CD14-positive monocyte (primary cell): ENCODE measurements around the gene CDH8. TPM values are rescaled to one million over a fixed set of nuclear protein-coding genes. Genes with fewer than 3 reads are reported as not detected.

ENCODE experiments used
- DNase-seq, 3 donors: peaks; one replicate each; pipeline ENCODE4 v3.0.0-alpha.2; 2011 to 2022
- H2AFZ ChIP-seq: 2 replicates; pipeline ENCODE4 v1.6.0; 2012; ENCODE audit warnings: mild to moderate bottlenecking, low read depth, low read length, inconsistent platforms; ENCODE audit not compliant: insufficient read depth, poor library complexity, severe bottlenecking
- H3K27ac ChIP-seq, 2 donors: 1 replicate in 1 of 2; 2 replicates in 1 of 2; pipeline ENCODE4 v1.5.1; 2012 to 2013; ENCODE audit warnings: low read length in 2 of 2, control low read depth in 1 of 2, inconsistent platforms in 1 of 2, low read depth in 1 of 2, mild to moderate bottlenecking in 1 of 2
- H3K27me3 ChIP-seq, 2 donors: one replicate each; pipeline versions ENCODE4 v1.6.0 to v1.6.1; 2011 to 2013; ENCODE audit warnings: low read length in 2 of 2; ENCODE audit not compliant: control insufficient read depth in 2 of 2, insufficient read depth in 2 of 2
- H3K36me3 ChIP-seq, 2 donors: replicated peaks in 1 of 2; 1 replicate in 1 of 2; 2 replicates in 1 of 2; pipeline versions ENCODE4 v1.5.1 to v1.6.1; 2012 to 2013; ENCODE audit warnings: low read length in 2 of 2, control low read depth in 1 of 2, inconsistent platforms in 1 of 2, mild to moderate bottlenecking in 1 of 2; ENCODE audit not compliant: insufficient read depth in 2 of 2, control insufficient read depth in 1 of 2
- H3K4me1 ChIP-seq, 2 donors: 1 replicate in 1 of 2; 2 replicates in 1 of 2; pipeline versions ENCODE4 v1.5.1 to v1.6.1; 2012 to 2013; ENCODE audit warnings: low read length in 2 of 2, control low read depth in 1 of 2, inconsistent platforms in 1 of 2, mild to moderate bottlenecking in 1 of 2, moderate library complexity in 1 of 2; ENCODE audit not compliant: insufficient read depth in 2 of 2, control insufficient read depth in 1 of 2
- H3K4me2 ChIP-seq: replicated peaks from 2 replicates; pipeline ENCODE3; 2012; ENCODE audit warnings: low read length, moderate library complexity, mild to moderate bottlenecking; ENCODE audit not compliant: poor library complexity, severe bottlenecking; ENCODE audit errors: extremely low read depth
- H3K4me3 ChIP-seq, 3 experiments: fragments of 200-600 bp in 1 of 3; sonication (generic) in 1 of 3; replicated peaks in 1 of 3; 1 replicate in 2 of 3; 2 replicates in 1 of 3; pipeline ENCODE4 v1.5.1; 2011 to 2013; ENCODE audit warnings: low read length in 3 of 3, mild to moderate bottlenecking in 3 of 3, control low read depth in 2 of 3, low read depth in 2 of 3, inconsistent platforms in 1 of 3, moderate library complexity in 1 of 3
- H3K79me2 ChIP-seq: 2 replicates; pipeline ENCODE4 v1.6.0; 2012; ENCODE audit warnings: mild to moderate bottlenecking, control low read depth, inconsistent platforms, low read length, moderate library complexity; ENCODE audit not compliant: insufficient read depth
- H3K9ac ChIP-seq: 2 replicates; pipeline ENCODE4 v1.6.0; 2017; ENCODE audit warnings: low read length, mild to moderate bottlenecking; ENCODE audit not compliant: insufficient read depth, poor library complexity, severe bottlenecking
- H3K9me3 ChIP-seq, 2 donors: replicated peaks in 1 of 2; 1 replicate in 1 of 2; 2 replicates in 1 of 2; pipeline versions ENCODE4 v1.5.1 to v1.6.1; 2012 to 2013; ENCODE audit warnings: low read length in 2 of 2, control low read depth in 1 of 2; ENCODE audit not compliant: control insufficient read depth in 1 of 2, insufficient read depth in 1 of 2
- H4K20me1 ChIP-seq: 2 replicates; pipeline ENCODE4 v1.6.0; 2012; ENCODE audit warnings: mild to moderate bottlenecking, low read length, control low read depth, moderate library complexity; ENCODE audit not compliant: insufficient read depth
- H3K27ac Mint-ChIP-seq, 7 donors: one replicate each; pipeline ENCODE4 v1.8.0; 2020; ENCODE audit warnings: mild to moderate bottlenecking in 7 of 7, mixed read lengths in 7 of 7, moderate library complexity in 6 of 7, inconsistent platforms in 2 of 7
- H3K27me3 Mint-ChIP-seq, 3 donors: one replicate each; pipeline ENCODE4 v1.8.0; 2021 to 2022; ENCODE audit warnings: low read depth in 3 of 3, mild to moderate bottlenecking in 3 of 3, mixed read lengths in 3 of 3, moderate library complexity in 3 of 3, inconsistent platforms in 1 of 3
- H3K36me3 Mint-ChIP-seq, 2 donors: one replicate each; pipeline ENCODE4 v1.8.0; 2020; ENCODE audit warnings: mixed read lengths in 2 of 2, inconsistent platforms in 1 of 2, mild to moderate bottlenecking in 1 of 2
- H3K4me1 Mint-ChIP-seq: one replicate; pipeline ENCODE4 v1.8.0; 2020; ENCODE audit warnings: mild to moderate bottlenecking, mixed read lengths
- H3K4me3 Mint-ChIP-seq, 2 donors: one replicate each; pipeline ENCODE4 v1.8.0; 2020; ENCODE audit warnings: mild to moderate bottlenecking in 2 of 2, mixed read lengths in 2 of 2, moderate library complexity in 1 of 2
- H3K9me3 Mint-ChIP-seq, 7 donors: one replicate each; pipeline ENCODE4 v1.8.0; 2020 to 2022; ENCODE audit warnings: mixed read lengths in 7 of 7, mild to moderate bottlenecking in 6 of 7, moderate library complexity in 6 of 7, inconsistent platforms in 2 of 7
- WGBS: methylation state at CpG from one replicate; pipeline ENCODE4 v1.1.5; 2013; ENCODE audit warnings: missing lambda C conversion rate; ENCODE audit not compliant: insufficient coverage; 5-methylcytosine and 5-hydroxymethylcytosine counted together
- intact Hi-C, 2 donors: fragments of 100-400 bp; cut with micrococcal nuclease; formaldehyde crosslinking; loops; one replicate each; pipeline versions ENCODE4 v1.15.0 to v1.15.1; 2023
- polyA plus RNA-seq, 3 donors: library from polyadenylated mRNA; depleted of rRNA in 1 of 3; unstranded in 2 of 3; stranded (reverse) in 1 of 3; fragments of 300-500 nt in 2 of 3; fragments of >200 nt in 1 of 3; fragmentation: Illumina TruSeq in 2 of 3; gene quantifications; 1 replicate in 2 of 3; 2 replicates in 1 of 3; pipeline ENCODE4 v1.2.3, GENCODE V29; 2012 to 2021
- TF ChIP-seq, protein P1 (sequence below): fragments of 200-600 bp; IDR thresholded peaks from one replicate; pipeline ENCODE4 v1.8.0; 2022; ENCODE audit warnings: antibody characterized with exemption, mild to moderate bottlenecking

Gene CDH8
- polyA plus RNA-seq, 3 donors, result not detected

DNA sequence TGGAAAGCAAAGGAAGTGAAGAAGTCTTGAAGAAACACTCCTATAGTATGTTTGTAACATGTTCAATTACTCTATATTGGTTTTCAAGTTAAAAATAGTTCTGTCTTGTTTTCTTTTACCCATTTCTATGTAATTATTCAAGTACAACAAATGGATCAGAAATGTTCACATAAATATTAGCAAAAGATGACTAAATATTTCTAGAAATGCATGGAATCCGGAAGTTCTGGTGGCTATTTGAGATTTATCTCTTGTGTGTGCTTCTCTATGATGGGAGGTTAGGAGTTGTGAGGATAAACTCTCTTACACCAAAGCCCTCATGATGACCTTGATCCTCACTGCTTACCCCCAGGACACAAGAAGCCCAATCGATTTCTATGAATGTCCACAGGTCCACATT, 237.5 kb downstream of the CDH8 start:
- no peaks in the 10 kb centered on the region for H3K36me3 Mint-ChIP-seq
- Histone ChIP-seq H3K9me3 (no peaks in the 10 kb centered on the region), H3K4me2 (no peak overlapping the region), H3K4me3 (no peak overlapping the region), H2AFZ (no peak overlapping the region), H3K27me3 (no peaks in the 10 kb centered on the region), H3K36me3 (no peaks in the 10 kb centered on the region), H4K20me1 (no peaks in the 10 kb centered on the region), H3K9ac (no peak overlapping the region), H3K27ac (no peak overlapping the region), H3K4me1 (no peaks in the 10 kb centered on the region), H3K79me2 (no peaks in the 10 kb centered on the region)
- TF ChIP-seq, protein P1, sequence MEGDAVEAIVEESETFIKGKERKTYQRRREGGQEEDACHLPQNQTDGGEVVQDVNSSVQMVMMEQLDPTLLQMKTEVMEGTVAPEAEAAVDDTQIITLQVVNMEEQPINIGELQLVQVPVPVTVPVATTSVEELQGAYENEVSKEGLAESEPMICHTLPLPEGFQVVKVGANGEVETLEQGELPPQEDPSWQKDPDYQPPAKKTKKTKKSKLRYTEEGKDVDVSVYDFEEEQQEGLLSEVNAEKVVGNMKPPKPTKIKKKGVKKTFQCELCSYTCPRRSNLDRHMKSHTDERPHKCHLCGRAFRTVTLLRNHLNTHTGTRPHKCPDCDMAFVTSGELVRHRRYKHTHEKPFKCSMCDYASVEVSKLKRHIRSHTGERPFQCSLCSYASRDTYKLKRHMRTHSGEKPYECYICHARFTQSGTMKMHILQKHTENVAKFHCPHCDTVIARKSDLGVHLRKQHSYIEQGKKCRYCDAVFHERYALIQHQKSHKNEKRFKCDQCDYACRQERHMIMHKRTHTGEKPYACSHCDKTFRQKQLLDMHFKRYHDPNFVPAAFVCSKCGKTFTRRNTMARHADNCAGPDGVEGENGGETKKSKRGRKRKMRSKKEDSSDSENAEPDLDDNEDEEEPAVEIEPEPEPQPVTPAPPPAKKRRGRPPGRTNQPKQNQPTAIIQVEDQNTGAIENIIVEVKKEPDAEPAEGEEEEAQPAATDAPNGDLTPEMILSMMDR, result no peak
- H3K4me1 Mint-ChIP-seq, result no peaks in the 10 kb centered on the region
- peaks cover 0 to 2% (median 0%) of the 10 kb centered on the region in 3 donors for H3K27me3 Mint-ChIP-seq
- no peak overlapping the region for H3K27ac Mint-ChIP-seq
- H3K9me3 Mint-ChIP-seq, result peaks cover 0 to 16% (median 2%) of the 10 kb centered on the region in 7 donors
- intact Hi-C loops, result no loop called here
- H3K4me3 Mint-ChIP-seq, result no peak overlapping the region
- DNase-seq, result no peak
- 56% methylated on average over 1 of the region's 2 CpGs for WGBS

GRCh38 chr16:61797961-61798507, 238.2 kb downstream of the CDH8 start:
- TF ChIP-seq, protein P1, result no peak
- no peaks in the 10 kb centered on the region for H3K79me2 ChIP-seq
- no peak overlapping the region for H3K4me3 ChIP-seq
- H3K36me3 ChIP-seq, result no peaks in the 10 kb centered on the region
- no peak overlapping the region for H3K27ac ChIP-seq
- no peak overlapping the region for H3K9ac ChIP-seq
- H4K20me1 ChIP-seq, result no peaks in the 10 kb centered on the region
- DNase-seq, result no peak
- H3K4me1 ChIP-seq, result no peaks in the 10 kb centered on the region
- H3K4me1 Mint-ChIP-seq, result no peaks in the 10 kb centered on the region
- peaks cover 0 to 15% (median 2%) of the 10 kb centered on the region in 7 donors for H3K9me3 Mint-ChIP-seq
- no peaks in the 10 kb centered on the region for H3K9me3 ChIP-seq
- H3K4me2 ChIP-seq, result no peak overlapping the region
- H3K27me3 Mint-ChIP-seq, result peaks cover 0 to 2% (median 0%) of the 10 kb centered on the region in 3 donors
- intact Hi-C loops, result no loop called here
- no CpG with 5 or more reads among the region's 1 CpG for WGBS
- H3K36me3 Mint-ChIP-seq, result no peaks in the 10 kb centered on the region
- H2AFZ ChIP-seq, result no peak overlapping the region
- H3K27me3 ChIP-seq, result no peaks in the 10 kb centered on the region
- no peak overlapping the region for H3K4me3 Mint-ChIP-seq
- H3K27ac Mint-ChIP-seq, result no peak overlapping the region
